Nephron (organoid): ENCODE measurements around the gene OR52K2.
"Not testable (repeated sequence)": the region's sequence is repeated elsewhere in the genome, so short reads cannot be mapped to it uniquely, and the experiment has no call there.

Experiments used
- H3K27ac Mint-ChIP-seq, 3 experiments: 2 replicates each; pipeline ENCODE4 v1.8.0; 2020; ENCODE audit warnings: mixed read lengths in 3 of 3, mild to moderate bottlenecking in 2 of 3, moderate library complexity in 1 of 3
- H3K27me3 Mint-ChIP-seq: 2 replicates; pipeline ENCODE4 v1.8.0; 2021; ENCODE audit warnings: low read depth, mild to moderate bottlenecking, moderate library complexity, mixed read lengths
- H3K36me3 Mint-ChIP-seq: 2 replicates; pipeline ENCODE4 v1.8.0; 2020; ENCODE audit warnings: low read depth, mixed read lengths
- H3K4me1 Mint-ChIP-seq: 2 replicates; pipeline ENCODE4 v1.8.0; 2020; ENCODE audit warnings: mixed read lengths
- H3K4me3 Mint-ChIP-seq, 3 experiments: 2 replicates each; pipeline ENCODE4 v1.8.0; 2020; ENCODE audit warnings: mild to moderate bottlenecking in 3 of 3, mixed read lengths in 3 of 3, moderate library complexity in 2 of 3
- H3K9me3 Mint-ChIP-seq: 2 replicates; pipeline ENCODE4 v1.8.0; 2020; ENCODE audit warnings: mixed read lengths
- CTCF ChIP-seq, 3 experiments: fragments of 200-600 bp; sonication (generic); IDR thresholded peaks; one replicate each; pipeline ENCODE4 v1.5.0; 2021; ENCODE audit warnings: antibody characterized with exemption in 3 of 3; ENCODE audit not compliant: unreplicated experiment in 3 of 3

The OR52K2 gene

GRCh38 chr11:4448995-4449394, at the start of gene OR52K2:
OR52K2 (plus strand) TSS chr11:4449295; CDS start chr11:4449340, 45 bp downstream.
- Mint-ChIP-seq H3K9me3 (no peaks in the 10 kb centered on the region), H3K4me1 (no peaks in the 10 kb centered on the region), H3K4me3 (no peak within 1 kb of the TSS), H3K36me3 (no peaks in the 10 kb centered on the region), H3K27me3 (peaks cover 5% of the 10 kb centered on the region), H3K27ac (no peak within 1 kb of the TSS)
- no peak for TF ChIP-seq CTCF (IDR thresholded peaks at IDR 0.05; ENCODE audit: unreplicated experiment in 3 of 3)

GRCh38 chr11:4406206-4406605, 42.9 kb upstream of the OR52K2 start:
- not testable (repeated sequence) for H3K36me3 Mint-ChIP-seq, H3K27ac Mint-ChIP-seq, H3K4me1 Mint-ChIP-seq, H3K4me3 Mint-ChIP-seq, H3K27me3 Mint-ChIP-seq
- peaks cover 18% of the 10 kb centered on the region for H3K9me3 Mint-ChIP-seq

GRCh38 chr11:4416306-4416705, 32.8 kb upstream of the OR52K2 start:
- H3K36me3 Mint-ChIP-seq: no peaks in the 10 kb centered on the region
- no peak overlapping the region for H3K4me3 Mint-ChIP-seq
- no peaks in the 10 kb centered on the region for H3K9me3 Mint-ChIP-seq
- TF ChIP-seq CTCF (IDR thresholded peaks at IDR 0.05; ENCODE audit: unreplicated experiment in 3 of 3): no peak
- no peak overlapping the region for H3K27ac Mint-ChIP-seq
- H3K27me3 Mint-ChIP-seq: peaks cover 9% of the 10 kb centered on the region
- H3K4me1 Mint-ChIP-seq: no peaks in the 10 kb centered on the region

GRCh38 chr11:4416816-4417215, 32.3 kb upstream of the OR52K2 start:
- Mint-ChIP-seq H3K27ac (no peak overlapping the region), H3K4me1 (no peaks in the 10 kb centered on the region), H3K36me3 (no peaks in the 10 kb centered on the region), H3K27me3 (peaks cover 9% of the 10 kb centered on the region), H3K9me3 (no peaks in the 10 kb centered on the region), H3K4me3 (no peak overlapping the region)
- no peak for TF ChIP-seq CTCF (IDR thresholded peaks at IDR 0.05; ENCODE audit: unreplicated experiment in 3 of 3)

GRCh38 chr11:4418403-4418802, 30.7 kb upstream of the OR52K2 start:
- Mint-ChIP-seq H3K4me3 (no peak overlapping the region), H3K4me1 (no peaks in the 10 kb centered on the region), H3K27ac (no peak overlapping the region), H3K27me3 (peaks cover 9% of the 10 kb centered on the region), H3K36me3 (no peaks in the 10 kb centered on the region), H3K9me3 (no peaks in the 10 kb centered on the region)
- no peak for TF ChIP-seq CTCF (IDR thresholded peaks at IDR 0.05; ENCODE audit: unreplicated experiment in 3 of 3)

GRCh38 chr11:4430051-4430450, 19.0 kb upstream of the OR52K2 start:
- Mint-ChIP-seq H3K4me1 (no peaks in the 10 kb centered on the region), H3K4me3 (no peak overlapping the region), H3K27ac (no peak overlapping the region), H3K27me3 (no peaks in the 10 kb centered on the region), H3K9me3 (no peaks in the 10 kb centered on the region), H3K36me3 (no peaks in the 10 kb centered on the region)
- no peak for TF ChIP-seq CTCF (IDR thresholded peaks at IDR 0.05; ENCODE audit: unreplicated experiment in 3 of 3)
